ENCODE measurements around the gene NPW. TPM values are rescaled to one million over a fixed set of nuclear protein-coding genes. Genes with fewer than 3 reads are reported as not detected.

NPW gene
- total RNA-seq, 2 experiments from 2014 or later, result 0.85 to 3.7 TPM

DNA sequence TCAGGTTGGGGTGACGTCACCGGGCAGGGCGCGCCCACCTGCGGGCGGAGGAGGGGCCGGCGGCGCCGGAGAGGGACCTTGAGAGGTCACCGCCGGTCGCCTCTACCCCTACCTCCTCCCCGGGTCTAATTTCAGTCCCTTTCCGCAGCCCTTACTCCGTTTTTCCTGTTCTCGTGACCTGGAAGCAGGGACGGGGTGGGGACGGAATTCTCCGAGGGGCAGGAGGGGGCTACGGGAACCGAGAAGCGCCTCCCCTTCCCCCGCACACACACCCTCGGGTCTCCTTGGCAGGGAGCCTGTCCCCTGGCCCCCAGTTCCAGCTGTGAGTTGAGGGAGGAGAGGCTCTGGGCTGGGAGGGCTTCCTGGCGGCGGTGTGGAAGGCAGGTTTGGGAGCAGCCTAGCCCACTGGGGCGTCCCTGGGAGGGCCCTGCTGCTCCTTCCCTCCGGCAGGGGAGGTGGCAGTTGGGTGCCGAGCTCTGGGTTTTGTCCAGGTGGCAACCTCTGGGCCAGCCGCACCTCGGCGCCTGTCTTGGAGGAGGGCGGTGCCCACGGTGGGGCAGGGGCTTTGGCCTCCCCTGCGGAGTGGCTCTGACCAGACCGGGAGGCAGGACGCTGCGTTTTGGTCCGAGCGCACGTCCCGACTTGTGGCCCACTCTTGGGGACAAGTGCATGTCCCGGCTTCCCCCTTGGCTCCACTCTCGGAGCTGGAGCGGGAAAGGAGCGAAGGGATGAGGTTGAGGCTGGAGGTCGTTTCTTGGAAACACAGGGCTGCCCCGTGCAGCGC lies 29.0 kb upstream of the NPW start:
- H3K9me3 ChIP-seq (ENCODE audit: low read length), result no peaks in the 10 kb centered on the region
- no peaks in the 10 kb centered on the region for H4K20me1 ChIP-seq (ENCODE audit: insufficient read depth, low read length)
- peaks cover 36% of the 10 kb centered on the region for H3K4me1 ChIP-seq (ENCODE audit: insufficient read depth, low read length, poor library complexity, severe bottlenecking)
- H3K4me2 ChIP-seq (ENCODE audit: low read length), result peak overlapping the region; percentile 80
- ChIA-PET POLR2A (interaction anchor here (0.6 kb wide), 1 partner anchor 9 kb away, joined by 3 read pairs; the partner anchor contains the start of gene NOXO1), CTCF (ENCODE audit: unreplicated experiment) (no interaction called here)
- peak; percentile 58 for DNase-seq (ENCODE audit: low spot score)
- BruUV-seq (replicated peaks), result no TSS peak
- H3K36me3 ChIP-seq (ENCODE audit: insufficient read depth, low read length), result peaks cover 15% of the 10 kb centered on the region
- no peaks in the 10 kb centered on the region for H3K9me2 ChIP-seq (ENCODE audit: insufficient read depth, low read length)
- TF ChIP-seq EZH2phosphoT487 (IDR thresholded peaks at IDR 0.05; ENCODE audit: borderline replicate concordance, low read depth, low read length), result no peak
- TF ChIP-seq, protein P1, sequence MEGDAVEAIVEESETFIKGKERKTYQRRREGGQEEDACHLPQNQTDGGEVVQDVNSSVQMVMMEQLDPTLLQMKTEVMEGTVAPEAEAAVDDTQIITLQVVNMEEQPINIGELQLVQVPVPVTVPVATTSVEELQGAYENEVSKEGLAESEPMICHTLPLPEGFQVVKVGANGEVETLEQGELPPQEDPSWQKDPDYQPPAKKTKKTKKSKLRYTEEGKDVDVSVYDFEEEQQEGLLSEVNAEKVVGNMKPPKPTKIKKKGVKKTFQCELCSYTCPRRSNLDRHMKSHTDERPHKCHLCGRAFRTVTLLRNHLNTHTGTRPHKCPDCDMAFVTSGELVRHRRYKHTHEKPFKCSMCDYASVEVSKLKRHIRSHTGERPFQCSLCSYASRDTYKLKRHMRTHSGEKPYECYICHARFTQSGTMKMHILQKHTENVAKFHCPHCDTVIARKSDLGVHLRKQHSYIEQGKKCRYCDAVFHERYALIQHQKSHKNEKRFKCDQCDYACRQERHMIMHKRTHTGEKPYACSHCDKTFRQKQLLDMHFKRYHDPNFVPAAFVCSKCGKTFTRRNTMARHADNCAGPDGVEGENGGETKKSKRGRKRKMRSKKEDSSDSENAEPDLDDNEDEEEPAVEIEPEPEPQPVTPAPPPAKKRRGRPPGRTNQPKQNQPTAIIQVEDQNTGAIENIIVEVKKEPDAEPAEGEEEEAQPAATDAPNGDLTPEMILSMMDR (conservative IDR thresholded peaks at IDR 0.05; ENCODE audit: low read length), result no peak
- no peaks in the 10 kb centered on the region for H3K79me2 ChIP-seq (ENCODE audit: insufficient read depth, low read depth, low read length)
- peak overlapping the region; percentile 68 for H3K4me3 ChIP-seq (ENCODE audit: low read depth, low read length, poor library complexity, severe bottlenecking)
- peak overlapping the region; percentile 22; the same call in 1 of the 2 replicates for H2AFZ ChIP-seq (ENCODE audit: low read length)
- intact Hi-C loops (cut with micrococcal nuclease; ENCODE audit: unreplicated experiment), result no loop called here
- peak overlapping the region; percentile 50 for H3K27ac ChIP-seq (ENCODE audit: low read depth, low read length, poor library complexity, severe bottlenecking)

DNA sequence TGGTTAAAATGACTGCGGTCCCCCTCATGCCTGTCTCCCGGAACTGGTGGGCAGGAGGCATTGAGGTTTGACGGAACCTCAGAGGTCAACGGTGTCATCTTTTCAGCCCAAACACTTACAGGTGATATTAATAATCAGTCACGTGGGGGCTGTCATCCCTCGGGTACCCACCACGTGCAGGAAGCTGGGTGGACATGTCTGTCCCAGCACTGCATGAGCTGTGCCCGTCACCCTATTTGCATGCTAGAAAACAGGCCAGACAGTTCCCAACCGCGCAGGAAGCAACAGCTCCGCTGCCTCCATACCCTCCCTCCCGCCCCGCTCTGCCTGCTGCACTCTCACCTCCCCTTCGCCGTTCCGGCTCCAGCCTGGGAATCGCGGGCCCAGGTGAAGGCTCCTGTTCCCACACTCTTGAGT lies 28.4 kb upstream of the NPW start:
- no TSS peak for BruUV-seq (replicated peaks)
- H3K9me2 ChIP-seq (ENCODE audit: insufficient read depth, low read length), result no peaks in the 10 kb centered on the region
- peak overlapping the region; percentile 22; the same call in 1 of the 2 replicates for H2AFZ ChIP-seq (ENCODE audit: low read length)
- intact Hi-C loops (cut with micrococcal nuclease; ENCODE audit: unreplicated experiment), result no loop called here
- peak overlapping the region; percentile 68 for H3K4me3 ChIP-seq (ENCODE audit: low read depth, low read length, poor library complexity, severe bottlenecking)
- TF ChIP-seq, protein P1 (conservative IDR thresholded peaks at IDR 0.05; ENCODE audit: low read length), result no peak
- TF ChIP-seq EZH2phosphoT487 (IDR thresholded peaks at IDR 0.05; ENCODE audit: borderline replicate concordance, low read depth, low read length), result no peak
- H4K20me1 ChIP-seq (ENCODE audit: insufficient read depth, low read length), result no peaks in the 10 kb centered on the region
- H3K4me2 ChIP-seq (ENCODE audit: low read length), result peak overlapping the region; percentile 80
- ChIA-PET CTCF (ENCODE audit: unreplicated experiment) (no interaction called here), POLR2A (interaction anchor here (0.6 to 1.0 kb wide), 2 partner anchors 10 to 19 kb away, joined by 3 read pairs; partner anchors contain the start of genes NOXO1 and TBL3)
- peaks cover 36% of the 10 kb centered on the region for H3K4me1 ChIP-seq (ENCODE audit: insufficient read depth, low read length, poor library complexity, severe bottlenecking)
- H3K36me3 ChIP-seq (ENCODE audit: insufficient read depth, low read length), result peaks cover 14% of the 10 kb centered on the region
- H3K27ac ChIP-seq (ENCODE audit: low read depth, low read length, poor library complexity, severe bottlenecking), result peak overlapping the region; percentile 50
- no peaks in the 10 kb centered on the region for H3K79me2 ChIP-seq (ENCODE audit: insufficient read depth, low read depth, low read length)
- no peaks in the 10 kb centered on the region for H3K9me3 ChIP-seq (ENCODE audit: low read length)
- peak; percentile 79 for DNase-seq (ENCODE audit: low spot score)

DNA sequence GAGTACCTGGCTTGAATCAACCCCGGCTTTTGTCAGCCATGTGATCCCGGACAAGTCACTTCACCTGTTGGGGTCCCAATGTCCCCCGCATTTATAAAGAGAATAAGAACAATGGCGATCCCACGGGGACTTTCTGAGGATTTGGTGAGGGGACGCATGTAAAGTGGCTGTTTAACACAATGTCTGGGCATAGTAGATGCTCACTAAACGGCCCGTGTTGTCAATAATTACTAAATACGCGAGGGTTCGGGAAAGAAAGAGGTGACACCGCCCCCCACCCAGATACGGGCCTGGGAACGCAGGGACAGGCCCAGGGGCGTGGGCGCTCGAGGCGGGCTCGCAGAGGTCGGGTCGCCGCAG lies 28.0 kb upstream of the NPW start:
- TSS peak; percentile 79 for BruUV-seq (replicated peaks)
- DNase-seq (ENCODE audit: low spot score), result peak; percentile 25
- H3K4me2 ChIP-seq (ENCODE audit: low read length), result peak overlapping the region; percentile 80

More for the DNA sequence above, 28.0 kb upstream of the NPW start:
- no peaks in the 10 kb centered on the region for H3K9me2 ChIP-seq (ENCODE audit: insufficient read depth, low read length)
- H2AFZ ChIP-seq (ENCODE audit: low read length), result peak overlapping the region; percentile 3; the same call in 1 of the 2 replicates
- H3K27ac ChIP-seq (ENCODE audit: low read depth, low read length, poor library complexity, severe bottlenecking), result peak overlapping the region; percentile 50
- peak overlapping the region; percentile 68 for H3K4me3 ChIP-seq (ENCODE audit: low read depth, low read length, poor library complexity, severe bottlenecking)
- H3K79me2 ChIP-seq (ENCODE audit: insufficient read depth, low read depth, low read length), result no peaks in the 10 kb centered on the region
- TF ChIP-seq, protein P1 (conservative IDR thresholded peaks at IDR 0.05; ENCODE audit: low read length), result no peak
- no peak for TF ChIP-seq EZH2phosphoT487 (IDR thresholded peaks at IDR 0.05; ENCODE audit: borderline replicate concordance, low read depth, low read length)
- peaks cover 12% of the 10 kb centered on the region for H3K36me3 ChIP-seq (ENCODE audit: insufficient read depth, low read length)
- peaks cover 36% of the 10 kb centered on the region for H3K4me1 ChIP-seq (ENCODE audit: insufficient read depth, low read length, poor library complexity, severe bottlenecking)
- no peaks in the 10 kb centered on the region for H3K9me3 ChIP-seq (ENCODE audit: low read length)
- ChIA-PET CTCF (ENCODE audit: unreplicated experiment) (interaction anchor here (0.6 kb wide), 1 partner anchor 145 kb away, joined by 3 read pairs; no protein-coding TSS in a partner anchor), POLR2A (interaction anchor here (0.9 to 1.0 kb wide), 2 partner anchors 20 to 56 kb away, joined by 3 to 4 read pairs; partner anchors contain the start of genes NTHL1, TBL3 and TSC2)
- intact Hi-C loops (cut with micrococcal nuclease; ENCODE audit: unreplicated experiment), result no loop called here
- H4K20me1 ChIP-seq (ENCODE audit: insufficient read depth, low read length), result no peaks in the 10 kb centered on the region

Measured in OCI-LY7 (cell line).